Hematopoietic multipotent progenitor cell treated with erythropoietin and hydrocortisone succinate and interleukin-3 and kit ligand, for 17 days (in vitro differentiated cells): Measurements from ENCODE around the gene MAN2C1.
A peak's percentile ranks its signal among the peaks of the same experiment; 100 is the strongest.
"Not testable (repeated sequence)": the region's sequence is repeated elsewhere in the genome, so short reads cannot be mapped to it uniquely, and the experiment has no call there.

Experiments used
- DNase-seq: peaks from one replicate; pipeline ENCODE4 v3.0.0-alpha.2; 2015; ENCODE audit warnings: low spot score

The MAN2C1 gene

DNA sequence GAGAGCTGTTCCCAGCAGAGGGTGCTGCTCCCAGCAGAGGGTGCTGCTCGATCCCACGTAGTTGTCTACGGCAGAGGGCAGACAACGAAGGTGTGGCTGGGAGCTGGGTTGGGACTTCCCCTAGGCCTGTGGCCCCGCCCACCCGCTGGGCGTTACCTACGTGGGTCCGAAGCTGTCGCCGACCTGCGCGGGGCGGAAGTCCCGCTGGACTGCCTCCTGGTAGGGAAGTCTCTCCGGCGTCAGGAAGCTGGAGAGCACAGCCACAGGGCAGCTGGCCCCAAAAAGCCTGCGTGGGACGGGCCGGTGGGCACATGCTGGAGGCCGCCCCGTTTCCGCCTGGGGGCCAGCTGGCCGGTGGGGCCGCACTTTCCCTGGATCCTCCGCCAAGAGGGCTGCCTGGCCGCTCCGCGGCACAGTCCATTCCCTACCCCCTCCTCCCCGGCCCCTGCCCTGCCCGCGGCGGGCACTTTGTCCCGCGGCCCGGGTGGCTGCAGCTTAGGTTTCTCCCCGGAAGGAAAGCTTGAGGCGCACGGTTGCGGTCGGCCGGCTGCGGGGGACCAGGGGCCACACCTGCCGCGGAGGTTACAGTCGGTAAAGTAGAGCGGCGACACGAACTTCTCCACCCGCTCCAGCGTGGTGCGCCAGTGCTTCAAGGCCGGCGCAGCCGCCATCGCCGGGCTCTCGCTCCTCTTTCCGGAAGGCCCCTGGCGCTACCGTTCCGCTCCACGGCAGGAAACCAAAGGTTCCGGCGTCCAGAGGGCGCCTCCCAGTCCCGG, at the start of gene MAN2C1:
TSS of gene MAN2C1 (minus strand) at position 695 of the 776 bp plus-strand sequence. CDS start at position 671, 24 bp downstream.
- peak; percentile 99 for DNase-seq

- DNase-seq: no peak
Observed at GRCh38 chr15:75416584-75416983, 48.2 kb upstream of the MAN2C1 start.

DNA sequence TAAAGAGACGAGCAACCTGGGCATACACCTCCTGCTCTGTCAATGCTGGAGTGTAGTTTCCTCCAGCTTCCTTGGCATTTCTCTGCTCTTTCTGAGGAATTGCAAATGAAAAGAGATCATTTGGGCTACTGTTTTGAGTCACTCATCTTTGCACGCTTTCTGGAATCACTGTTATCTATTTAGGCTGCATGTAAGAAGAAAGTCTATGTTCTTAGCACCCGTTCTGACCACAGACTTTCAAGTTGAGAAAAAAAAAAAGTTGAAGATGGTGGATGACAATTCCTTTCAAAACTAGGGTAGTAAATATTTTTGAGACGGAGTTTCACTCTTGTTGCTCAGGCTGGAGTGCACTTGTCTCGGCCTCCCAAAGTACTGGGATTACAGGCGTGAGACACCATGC, 41.8 kb upstream of the MAN2C1 start:
- no peak for DNase-seq

DNA sequence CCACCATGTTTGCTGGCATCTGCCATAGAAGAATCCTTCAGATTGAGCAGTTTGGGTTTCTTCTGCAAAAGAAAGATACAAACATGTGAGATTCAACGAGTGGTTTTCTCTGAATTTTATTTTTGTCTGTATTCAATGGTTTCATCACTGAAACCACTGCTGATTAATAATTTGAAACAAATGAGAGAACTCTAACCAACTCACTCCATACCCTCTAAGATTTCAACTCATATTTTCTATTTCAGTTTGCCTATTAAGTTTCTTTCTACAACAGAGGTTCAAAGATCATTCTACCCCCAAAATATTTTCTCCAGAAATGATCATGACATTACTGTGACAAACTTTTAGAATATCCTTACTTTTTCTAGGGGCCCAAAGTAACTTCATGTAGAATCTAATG, 38.7 kb upstream of the MAN2C1 start:
- DNase-seq: no peak

DNA sequence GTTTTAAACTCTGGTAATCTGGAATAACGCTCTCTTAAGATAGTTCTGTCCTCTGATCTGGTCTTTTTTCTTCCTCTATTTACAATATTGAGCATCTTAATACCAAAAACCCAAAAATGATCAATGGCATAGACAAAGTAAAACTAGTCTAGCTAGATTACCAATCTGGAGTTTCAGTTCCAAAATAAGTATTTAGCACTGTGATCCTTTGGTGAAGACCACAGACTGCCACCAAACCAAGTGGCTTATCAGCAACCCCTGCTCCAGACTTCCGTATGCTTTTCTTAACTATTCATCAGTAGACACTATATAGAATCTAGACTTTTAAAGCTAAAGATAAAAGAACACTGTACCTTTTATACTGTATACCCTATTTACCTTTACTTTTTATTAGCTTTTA, 35.5 kb upstream of the MAN2C1 start:
- DNase-seq: no peak

GRCh38 chr15:75397494-75397893, 29.1 kb upstream of the MAN2C1 start:
- no peak for DNase-seq

DNA sequence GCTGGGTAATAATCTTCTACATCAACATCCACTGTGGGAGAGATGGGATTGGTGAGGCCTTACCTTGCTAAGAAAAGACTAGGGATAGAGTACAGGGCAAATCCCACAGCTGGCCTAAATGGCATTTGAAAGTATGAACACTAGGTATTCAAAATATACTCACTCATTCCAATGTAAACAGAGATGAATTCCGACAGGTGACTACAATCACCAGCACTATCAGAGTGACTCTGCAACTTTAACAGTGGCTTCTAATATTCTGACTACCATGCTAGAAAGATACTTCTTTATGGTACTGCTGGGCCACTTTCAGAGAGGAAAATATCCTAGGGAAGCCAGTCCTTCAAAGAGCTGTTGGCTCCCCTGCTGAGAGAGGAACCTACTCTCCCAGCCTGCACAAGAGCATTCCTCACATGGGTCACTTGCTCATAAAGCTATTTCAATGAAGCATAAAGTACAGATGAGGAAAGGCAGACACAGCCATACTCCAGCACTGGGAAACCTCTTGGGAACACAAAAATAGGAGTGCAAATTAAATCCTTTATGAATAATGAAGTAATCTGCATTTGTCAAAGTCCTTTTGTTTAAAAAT, 21.5 kb upstream of the MAN2C1 start:
- DNase-seq: no peak

GRCh38 chr15:75383986-75384385, 15.6 kb upstream of the MAN2C1 start:
- not testable (repeated sequence) for DNase-seq

GRCh38 chr15:75380773-75381172, 12.4 kb upstream of the MAN2C1 start:
- DNase-seq: no peak

GRCh38 chr15:75371901-75372688, 3.7 kb upstream of the MAN2C1 start:
- no peak for DNase-seq

GRCh38 chr15:75371486-75371885, 3.1 kb upstream of the MAN2C1 start:
- no peak for DNase-seq

DNA sequence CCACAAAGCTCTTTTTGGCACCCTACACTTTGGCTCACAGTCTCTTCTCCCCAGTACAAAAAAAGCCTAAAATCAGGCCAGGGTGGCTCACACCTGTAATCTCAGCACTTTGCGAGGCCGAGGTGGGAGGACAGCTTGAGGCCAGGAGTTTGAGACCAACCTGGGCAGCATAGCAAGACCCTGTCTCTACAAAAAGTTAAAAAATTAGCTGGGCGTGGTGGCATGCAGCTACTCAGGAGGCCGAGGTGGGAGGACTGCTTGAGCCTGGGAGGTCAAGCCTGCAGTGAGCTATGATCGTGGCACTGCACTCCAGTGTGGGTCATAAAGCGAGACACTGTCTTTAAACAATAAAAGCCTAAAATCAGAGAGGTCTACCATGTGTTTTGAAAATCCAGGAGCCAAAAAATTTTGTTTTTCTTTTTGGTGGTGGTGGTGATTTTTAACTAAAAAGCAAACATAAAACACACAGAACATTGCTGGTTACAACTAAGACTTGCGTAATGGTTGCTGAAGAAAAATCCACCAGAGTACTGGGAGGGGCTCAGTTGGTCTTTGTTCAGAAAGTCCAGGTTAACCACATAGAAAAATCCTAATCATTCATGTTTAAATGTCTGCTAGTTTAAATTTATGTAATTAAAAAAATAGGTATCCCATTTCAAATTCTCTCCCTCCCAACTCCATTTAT, 1.6 kb upstream of the MAN2C1 start:
- no peak for DNase-seq

GRCh38 chr15:75368689-75369239, 357 bp upstream of the MAN2C1 start:
- DNase-seq: no peak

- DNase-seq: no peak
Observed at GRCh38 chr15:75367406-75367912, 948 bp downstream of the MAN2C1 start.

GRCh38 chr15:75367006-75367405, 1.4 kb downstream of the MAN2C1 start:
- DNase-seq: peak; percentile 28

DNA sequence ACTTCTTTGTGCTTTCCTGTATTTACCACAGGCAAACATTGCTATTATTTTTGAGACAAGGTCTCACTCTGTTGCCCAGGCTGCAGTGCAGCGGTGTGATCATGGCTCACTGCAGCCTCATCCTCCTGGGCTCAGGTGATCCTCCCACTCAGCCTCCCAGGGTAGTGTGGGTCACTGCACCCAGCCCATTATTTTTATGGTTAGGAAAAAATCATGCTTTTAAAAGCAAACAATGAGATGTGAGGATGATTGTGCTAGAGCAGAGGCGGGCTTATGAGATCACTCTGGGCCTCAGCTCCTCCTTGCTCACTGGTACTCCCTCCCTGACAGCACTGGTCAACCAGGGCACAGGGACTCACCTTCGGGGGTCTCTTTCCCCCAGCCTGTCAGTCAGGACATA, 2.2 kb downstream of the MAN2C1 start:
- no peak for DNase-seq

GRCh38 chr15:75364881-75365280, 3.5 kb downstream of the MAN2C1 start:
- DNase-seq: no peak

DNA sequence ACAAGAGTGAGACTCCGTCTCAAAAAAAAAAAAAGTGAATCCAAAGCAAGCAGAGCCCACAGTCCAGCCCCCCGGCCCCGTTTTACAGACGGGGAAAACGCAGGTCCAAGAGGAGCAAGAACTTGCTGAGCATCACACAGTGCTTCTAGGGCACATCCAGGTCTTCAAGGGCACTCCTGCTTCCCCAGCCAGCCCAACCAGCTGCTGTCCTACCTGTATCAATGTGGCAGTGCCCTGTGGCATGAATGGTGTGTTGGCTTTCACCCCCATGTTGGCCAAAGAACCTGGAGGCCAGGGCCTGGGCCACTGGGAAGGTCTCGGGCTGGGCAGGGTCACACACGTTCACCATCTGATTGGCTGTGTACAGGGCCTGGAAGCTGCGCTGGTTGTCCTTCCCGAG, 4.6 kb downstream of the MAN2C1 start:
- DNase-seq: no peak

GRCh38 chr15:75362642-75363249, 5.7 kb downstream of the MAN2C1 start:
- DNase-seq: no peak

DNA sequence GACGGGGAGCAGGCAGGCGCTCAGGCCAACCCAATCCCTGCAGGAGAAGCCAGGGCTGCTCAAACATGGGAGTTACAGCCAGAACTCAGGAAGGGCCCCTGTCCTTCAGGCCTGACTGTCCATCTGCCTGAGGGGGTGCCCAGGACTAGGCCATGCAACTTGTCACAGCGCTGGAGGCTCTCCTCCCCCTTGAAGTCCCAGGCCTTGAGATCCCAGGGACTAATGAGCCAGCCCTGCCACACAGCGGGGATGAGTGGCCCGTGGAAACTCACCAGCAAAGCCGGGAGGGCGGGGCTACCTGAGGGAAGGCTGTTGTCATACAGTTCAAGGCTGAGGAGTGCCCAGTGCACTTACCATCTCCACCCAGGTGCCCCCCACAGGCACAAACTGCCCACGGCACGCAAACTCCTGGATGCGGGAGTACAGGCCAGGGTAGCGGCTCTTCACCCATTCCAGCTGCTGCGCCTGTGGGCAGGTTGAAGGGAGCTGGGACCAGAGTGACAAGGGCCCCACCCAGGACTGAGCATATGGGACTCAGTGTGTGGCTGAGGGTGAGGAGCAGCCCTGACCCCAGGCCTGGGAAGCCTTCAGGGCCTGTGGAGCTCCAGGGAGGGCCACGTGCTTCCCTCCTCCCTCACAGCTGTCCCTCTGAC, 6.3 kb downstream of the MAN2C1 start:
- no peak for DNase-seq
